NCI-H1930 (cell line): ENCODE data around the gene TKTL1.
"Not testable (repeated sequence)": the region's sequence is repeated elsewhere in the genome, so short reads cannot be mapped to it uniquely, and the experiment has no call there.

Source experiments
- DNase-seq, 2 experiments: peaks; one replicate each; lab custom pipeline; 2025; lab: John Stamatoyannopoulos, UW

TKTL1 gene

DNA sequence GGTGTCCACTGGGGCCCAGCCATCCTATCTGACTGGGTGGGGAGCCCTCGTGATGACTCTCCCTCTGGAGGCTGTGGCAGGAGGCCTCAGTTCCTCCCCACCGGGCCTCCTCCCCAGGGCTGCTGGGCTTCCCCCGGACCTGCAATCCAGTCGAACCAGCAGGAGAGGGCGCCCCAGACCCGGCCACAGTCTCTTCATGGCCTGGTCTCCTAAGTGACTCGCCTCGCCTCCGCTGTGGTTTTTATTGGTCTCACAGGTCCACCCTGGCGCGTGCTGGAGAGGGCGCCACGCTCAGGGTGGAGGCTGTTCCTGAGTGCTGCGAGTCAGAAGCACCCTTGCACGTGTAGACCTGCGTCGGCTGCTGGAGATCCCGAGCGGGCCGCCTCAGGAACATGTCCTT is 48.0 kb downstream of the TKTL1 start:
- not testable (repeated sequence) for DNase-seq

DNA sequence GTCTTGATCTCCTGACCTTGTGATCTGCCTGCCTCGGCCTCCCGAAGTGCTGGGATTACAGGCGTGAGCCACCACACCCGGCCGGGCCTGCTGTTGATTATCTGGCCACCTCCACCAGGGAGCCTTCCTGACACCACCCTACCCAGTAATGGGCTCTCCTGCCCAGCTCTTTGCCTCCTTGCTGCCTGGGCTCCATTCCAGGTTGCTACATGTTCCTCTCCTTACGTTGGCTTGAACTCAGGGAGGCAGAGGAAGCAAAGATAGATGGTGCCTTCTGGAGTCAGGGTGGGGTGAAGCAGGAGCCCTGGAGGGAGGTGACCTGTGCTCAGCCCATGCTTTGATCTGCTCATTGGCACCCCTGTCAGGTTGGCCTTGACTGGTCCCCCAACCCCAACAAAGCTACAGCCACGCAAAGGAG is 52.5 kb downstream of the TKTL1 start:
- no peak for DNase-seq

GRCh38 chrX:154348646-154349358 is 53.2 kb downstream of the TKTL1 start:
- no peak for DNase-seq

GRCh38 chrX:154349359-154349935 is 53.9 kb downstream of the TKTL1 start:
- DNase-seq, result no peak

DNA sequence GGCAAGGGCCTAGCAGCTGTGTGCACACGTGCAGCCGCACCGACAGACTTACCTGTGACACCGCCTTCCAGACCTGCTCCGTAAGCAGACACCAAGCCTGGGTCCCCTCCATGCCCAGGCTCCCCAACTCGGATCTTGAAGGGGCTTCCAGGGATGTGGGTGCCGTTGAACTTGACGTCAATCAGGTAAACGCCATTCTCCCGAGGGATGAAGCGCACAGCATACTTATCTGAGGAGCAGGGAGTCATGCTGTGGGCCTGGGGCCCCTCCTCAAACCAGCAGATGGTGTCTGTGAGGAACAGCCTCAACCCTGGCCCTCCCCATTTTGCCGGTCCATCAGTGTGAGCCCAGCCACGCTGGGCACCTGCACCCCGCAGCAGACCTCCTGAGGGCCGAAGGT is 54.4 kb downstream of the TKTL1 start:
- DNase-seq, result no peak

GRCh38 chrX:154350429-154351182 is 55.0 kb downstream of the TKTL1 start:
- no peak for DNase-seq

GRCh38 chrX:154351183-154352011 is 55.8 kb downstream of the TKTL1 start:
- no peak for DNase-seq

GRCh38 chrX:154352012-154352401 is 56.4 kb downstream of the TKTL1 start:
- no peak for DNase-seq

- no peak for DNase-seq
Observed at GRCh38 chrX:154352466-154352865, 56.9 kb downstream of the TKTL1 start.

GRCh38 chrX:154353172-154353843 is 57.7 kb downstream of the TKTL1 start:
- DNase-seq, result no peak

GRCh38 chrX:154354013-154354412 is 58.4 kb downstream of the TKTL1 start:
- no peak for DNase-seq

- DNase-seq, result no peak
Observed at GRCh38 chrX:154354516-154354915, 58.9 kb downstream of the TKTL1 start.

- DNase-seq, result no peak
Observed at GRCh38 chrX:154355094-154355775, 59.6 kb downstream of the TKTL1 start.

GRCh38 chrX:154355776-154356140 is 60.2 kb downstream of the TKTL1 start:
- DNase-seq, result no peak

GRCh38 chrX:154356596-154356995 is 61.0 kb downstream of the TKTL1 start:
- DNase-seq, result no peak

DNA sequence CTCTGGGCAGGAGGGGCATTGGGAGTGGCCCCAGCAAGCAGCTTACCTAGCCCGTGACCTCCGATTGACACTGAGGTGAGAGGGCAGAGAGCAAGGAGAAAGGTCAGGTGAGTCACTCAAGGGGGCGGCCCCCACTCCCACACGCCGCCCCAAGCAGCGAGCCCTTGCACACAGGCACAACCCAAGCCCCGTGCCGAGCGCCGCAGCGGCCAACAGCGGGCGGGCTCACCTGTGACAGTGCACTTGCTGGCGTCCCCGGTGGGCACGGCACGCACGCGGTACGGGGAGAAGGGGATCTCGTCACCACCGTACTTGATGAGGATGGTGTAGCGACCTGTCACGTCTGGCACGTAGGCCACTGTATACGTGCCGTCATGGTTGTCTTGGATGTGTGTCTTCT is 61.6 kb downstream of the TKTL1 start:
- DNase-seq, result no peak

DNA sequence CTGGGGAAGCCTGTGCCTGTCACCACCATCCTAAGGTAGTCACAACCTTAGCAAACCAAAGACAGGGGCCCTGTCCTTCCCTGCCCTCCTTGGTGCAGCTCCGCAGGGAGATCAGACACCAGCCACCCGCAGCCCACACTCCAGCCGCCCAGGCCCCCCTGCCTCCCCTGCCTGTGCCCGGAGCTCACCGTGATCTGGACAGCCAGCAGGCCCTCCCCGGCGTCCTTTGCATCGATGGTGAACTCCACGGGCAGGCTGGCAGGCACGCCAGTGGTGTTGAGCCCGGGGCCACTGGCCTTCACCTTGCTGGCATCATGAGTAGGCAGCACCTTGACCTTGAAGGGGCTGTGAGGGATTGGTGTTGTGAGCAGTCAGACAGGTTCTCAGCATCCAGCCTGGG is 62.4 kb downstream of the TKTL1 start:
- no peak for DNase-seq

DNA sequence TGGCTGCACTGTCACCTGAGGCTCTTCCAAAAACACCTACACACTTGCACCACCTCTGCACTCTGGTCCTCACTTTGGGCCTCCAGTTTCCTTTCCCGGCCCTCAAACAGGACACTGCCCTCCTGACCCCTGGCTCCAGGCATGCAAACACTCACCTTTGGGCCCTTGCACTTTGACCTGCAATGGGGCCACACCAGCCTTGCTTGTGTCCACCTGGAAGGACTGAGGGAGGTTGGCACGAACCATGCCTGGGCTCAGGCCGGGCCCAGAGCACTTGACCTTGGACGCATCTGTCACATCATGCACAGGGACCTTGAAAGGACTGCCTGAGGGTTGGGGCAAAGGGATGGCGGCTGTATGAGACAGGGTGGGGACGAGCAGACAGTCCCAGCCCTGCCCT is 63.2 kb downstream of the TKTL1 start:
- DNase-seq, result no peak

- no peak for DNase-seq
Observed at GRCh38 chrX:154359362-154360154, 64.0 kb downstream of the TKTL1 start.

DNA sequence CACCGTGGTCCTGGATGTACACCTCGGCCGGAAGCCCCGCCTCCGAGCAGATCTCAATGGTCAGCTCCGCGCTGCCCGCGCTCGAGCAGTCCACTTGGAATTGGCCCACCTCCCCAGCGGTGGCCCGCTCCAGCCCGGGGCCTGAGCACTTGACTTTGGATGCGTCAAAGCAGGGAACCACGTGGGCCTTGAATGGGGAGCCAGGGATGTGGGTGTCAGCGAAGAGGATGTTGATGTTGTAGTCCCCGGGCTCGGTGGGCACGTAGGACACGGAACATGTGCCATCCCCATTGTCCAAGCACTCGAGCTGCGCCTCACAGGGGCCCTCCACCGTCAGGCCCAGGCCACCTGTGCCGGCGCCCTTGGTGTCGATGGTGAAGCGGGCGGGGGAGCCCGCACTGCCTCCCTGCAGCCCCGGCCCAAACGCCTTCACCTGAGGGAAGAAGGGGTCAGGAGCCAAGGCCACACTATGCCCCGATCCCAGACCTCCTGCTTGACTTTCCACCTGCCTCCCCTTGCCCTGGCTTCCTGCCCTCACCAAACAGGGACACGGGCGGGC is 64.6 kb downstream of the TKTL1 start:
- DNase-seq, result no peak
